Transverse colon (tissue), 4 donors: ENCODE measurements around the gene TDRD7. TPM values are rescaled to one million over a fixed set of nuclear protein-coding genes. Genes with fewer than 3 reads are reported as not detected.
A peak's percentile ranks its signal among the peaks of the same experiment; 100 is the strongest.

Experiments used
- DNase-seq: peaks from one replicate; pipeline ENCODE4 v3.0.0-alpha.2; 2019
- H3K27ac ChIP-seq, 4 donors: fragments of 200-600 bp; sonication (generic); 2 replicates each; pipeline ENCODE4 v1.5.1; 2016 to 2018; ENCODE audit warnings: inconsistent platforms in 4 of 4
- H3K27me3 ChIP-seq: fragments of 200-600 bp; sonication (generic); 2 replicates; pipeline ENCODE4 v1.5.1; 2017; ENCODE audit warnings: inconsistent platforms
- H3K36me3 ChIP-seq, 4 donors: fragments of 200-600 bp; sonication (generic); 2 replicates each; pipeline ENCODE4 v1.5.1; 2017 to 2019; ENCODE audit warnings: inconsistent platforms in 4 of 4
- H3K4me1 ChIP-seq, 4 donors: fragments of 200-600 bp; sonication (generic); 2 replicates each; pipeline ENCODE4 v1.5.1; 2017 to 2020; ENCODE audit warnings: inconsistent platforms in 4 of 4
- H3K4me3 ChIP-seq, 4 donors: fragments of 200-600 bp; sonication (generic); 1 replicate in 1 of 4; 2 replicates in 3 of 4; pipeline versions ENCODE4 v1.5.1 to v1.6.1; 2017 to 2019; ENCODE audit warnings: inconsistent platforms in 4 of 4
- H3K9me3 ChIP-seq, 2 donors: fragments of 200-600 bp; sonication (generic); 2 replicates each; pipeline ENCODE4 v1.5.1; 2017 to 2019; ENCODE audit warnings: inconsistent platforms in 2 of 2
- CTCF ChIP-seq, 5 experiments: fragments of 200-600 bp in 3 of 5; fragments of 450-650 bp in 2 of 5; sonication (generic) in 3 of 5; IDR thresholded peaks; 1 replicate in 2 of 5; 2 replicates in 3 of 5; pipeline ENCODE4 v1.5.1; 2016 to 2017; ENCODE audit warnings: antibody characterized with exemption in 5 of 5, inconsistent platforms in 3 of 5, mild to moderate bottlenecking in 2 of 5, moderate library complexity in 1 of 5
- EP300 ChIP-seq: sonication (generic); formaldehyde crosslinking; IDR thresholded peaks from one replicate; pipeline ENCODE4 v1.6.1; 2017; ENCODE audit warnings: antibody characterized with exemption, low read depth
- POLR2A ChIP-seq: fragments of 450-650 bp; IDR thresholded peaks from one replicate; pipeline ENCODE4 v1.6.1; 2016; ENCODE audit warnings: antibody characterized with exemption, mild to moderate bottlenecking, moderate library complexity
- POLR2AphosphoS5 ChIP-seq, 3 donors: sonication (generic); formaldehyde crosslinking; IDR thresholded peaks; one replicate each; pipeline ENCODE4 v1.6.1; 2016; ENCODE audit warnings: antibody characterized with exemption in 3 of 3
- WGBS, 2 donors: methylation state at CpG; one replicate each; pipeline ENCODE4 v1.1.5; 2018; ENCODE audit warnings: low coverage in 1 of 2; 5-methylcytosine and 5-hydroxymethylcytosine counted together
- in situ Hi-C, 4 donors: fragments of 200-750 bp; cut with MboI; loops; one replicate each; pipeline versions ENCODE4 v1.15.0 to v1.15.1; 2017; ENCODE audit warnings: low sequenced_read_pairs in 3 of 4, low pct_ligation_motif_present in 1 of 4, low pct_unique_long_range_greater_than_20kb in 1 of 4
- intact Hi-C: fragments of 100-400 bp; cut with DNase I; formaldehyde crosslinking; loops from one replicate; pipeline ENCODE4 v1.15.1; 2023; ENCODE audit warnings: low total_unique reads
- total RNA-seq, 4 donors: library from RNA; depleted of rRNA; stranded (reverse); fragments of >200 nt; gene quantifications; one replicate each; pipeline ENCODE4 v1.1.0, GENCODE V29; 2016

Gene TDRD7
- total RNA-seq, 4 donors from 2014 or later, result 15.0 to 47.4 (median 31.4) TPM

- H3K9me3 ChIP-seq, result no peaks in the 10 kb centered on the region
- no peaks in the 10 kb centered on the region for H3K27me3 ChIP-seq
- WGBS, 2 donors, result 96% methylated on average over 5 of the region's 5 CpGs; no CpG with 5 or more reads in 1 of the 2 donors
- intact Hi-C loops (loop anchor here (10.0 kb wide), 1 partner anchor 541 kb away; the partner anchor contains the start of gene ZNF782), in situ Hi-C loops (loop anchor here in 3 of 4 donors (10.0 to 25.0 kb wide), 2 partner anchors 533 to 541 kb away; partner anchors contain the start of gene ZNF782 (in 3 of the 3))
- H3K4me1 ChIP-seq, result peaks cover 0 to 4% (median 0%) of the 10 kb centered on the region in 4 donors
- no peak for DNase-seq
- H3K36me3 ChIP-seq, result no peaks in the 10 kb centered on the region
- no peak overlapping the region for H3K4me3 ChIP-seq
- no peak overlapping the region for H3K27ac ChIP-seq
- no peak for TF ChIP-seq POLR2A
- no peak for TF ChIP-seq CTCF (IDR thresholded peaks at IDR 0.05)
- no peak for TF ChIP-seq EP300
- TF ChIP-seq POLR2AphosphoS5 (IDR thresholded peaks at IDR 0.05), result no peak
Measured at GRCh38 chr9:97395745-97396144, 16.2 kb upstream of the TDRD7 start.

GRCh38 chr9:97396256-97396655 lies 15.6 kb upstream of the TDRD7 start:
- intact Hi-C loops (loop anchor here (10.0 kb wide), 1 partner anchor 541 kb away; the partner anchor contains the start of gene ZNF782), in situ Hi-C loops (loop anchor here in 3 of 4 donors (10.0 to 25.0 kb wide), 2 partner anchors 534 to 541 kb away; partner anchors contain the start of gene ZNF782 (in 3 of the 3))
- TF ChIP-seq CTCF (IDR thresholded peaks at IDR 0.05), result no peak
- TF ChIP-seq EP300, result no peak
- TF ChIP-seq POLR2AphosphoS5 (IDR thresholded peaks at IDR 0.05), result no peak
- TF ChIP-seq POLR2A, result no peak
- Histone ChIP-seq H3K27ac (no peak overlapping the region), H3K4me3 (no peak overlapping the region), H3K27me3 (no peaks in the 10 kb centered on the region), H3K9me3 (no peaks in the 10 kb centered on the region), H3K4me1 (peaks cover 0 to 4% (median 0%) of the 10 kb centered on the region in 4 donors), H3K36me3 (no peaks in the 10 kb centered on the region)
- no peak for DNase-seq
- 81% methylated on average over 7 of the region's 7 CpGs; no CpG with 5 or more reads in 1 of the 2 donors for WGBS, 2 donors

GRCh38 chr9:97397220-97397619 lies 14.7 kb upstream of the TDRD7 start:
- WGBS, 2 donors, result 78% methylated on average over 1 of the region's 1 CpG; no CpG with 5 or more reads in 1 of the 2 donors
- Histone ChIP-seq H3K4me3 (no peak overlapping the region), H3K27ac (no peak overlapping the region), H3K27me3 (no peaks in the 10 kb centered on the region), H3K9me3 (no peaks in the 10 kb centered on the region), H3K36me3 (no peaks in the 10 kb centered on the region), H3K4me1 (peaks cover 0 to 4% (median 0%) of the 10 kb centered on the region in 4 donors)
- no peak for TF ChIP-seq EP300
- TF ChIP-seq CTCF (IDR thresholded peaks at IDR 0.05), result no peak
- TF ChIP-seq POLR2A, result no peak
- no peak for TF ChIP-seq POLR2AphosphoS5 (IDR thresholded peaks at IDR 0.05)
- no peak for DNase-seq
- in situ Hi-C loops (loop anchor here in 3 of 4 donors (10.0 to 25.0 kb wide), 2 partner anchors 535 to 542 kb away; partner anchors contain the start of gene ZNF782 (in 3 of the 3)), intact Hi-C loops (loop anchor here (10.0 kb wide), 1 partner anchor 542 kb away; the partner anchor contains the start of gene ZNF782)

- no peak for TF ChIP-seq POLR2A
- peak; percentile 83 to 97 (median 91) for TF ChIP-seq CTCF (IDR thresholded peaks at IDR 0.05)
- peaks cover 0 to 4% (median 0%) of the 10 kb centered on the region in 4 donors for H3K4me1 ChIP-seq
- DNase-seq, result peak; percentile 86
- intact Hi-C loops (loop anchor here (10.0 kb wide), 1 partner anchor 544 kb away; the partner anchor contains the start of gene ZNF782), in situ Hi-C loops (loop anchor here in 3 of 4 donors (10.0 to 25.0 kb wide), 2 partner anchors 537 to 544 kb away; partner anchors contain the start of gene ZNF782 (in 3 of the 3))
- 23 to 40% methylated on average over 1 to 20 of the region's 20 CpGs for WGBS, 2 donors
- H3K9me3 ChIP-seq, result peaks cover 4 to 14% of the 10 kb centered on the region in 2 donors
- no peak overlapping the region for H3K4me3 ChIP-seq
- no peaks in the 10 kb centered on the region for H3K36me3 ChIP-seq
- H3K27ac ChIP-seq, result no peak overlapping the region
- H3K27me3 ChIP-seq, result no peaks in the 10 kb centered on the region
Measured at GRCh38 chr9:97398999-97399758, 12.7 kb upstream of the TDRD7 start.
